Measurements from ENCODE around the gene NTRK2.

The NTRK2 gene

DNA sequence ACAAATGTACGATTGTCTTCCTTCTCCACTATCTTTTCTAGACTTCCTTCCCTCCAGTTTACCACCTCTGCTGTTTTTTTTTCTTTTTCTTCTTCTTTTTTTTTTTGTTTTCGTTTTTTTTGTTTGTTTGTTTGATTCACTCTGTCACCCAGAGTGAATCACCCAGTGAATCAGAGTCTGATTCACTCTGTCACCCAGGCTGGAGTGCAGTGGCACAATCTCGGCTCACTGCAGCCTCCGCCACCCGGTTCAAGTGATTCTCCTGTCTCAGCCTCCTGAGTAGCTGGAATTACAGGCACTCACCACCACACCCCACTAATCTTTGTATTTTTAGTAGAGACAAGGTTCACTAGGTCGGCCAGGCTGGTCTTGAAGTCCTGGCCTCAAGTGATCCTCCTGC, 375.7 kb downstream of the NTRK2 start:
- Histone ChIP-seq H3K9ac (ENCODE audit: low read depth, low read length, poor library complexity, severe bottlenecking) (no peak overlapping the region), H3K4me2 (ENCODE audit: low read depth, low read length, poor library complexity, severe bottlenecking) (no peak overlapping the region), H3K9me2 (replicated peaks; ENCODE audit: low read depth, low read length) (no peaks in the 10 kb centered on the region), H3K9me3 (ENCODE audit: insufficient read depth, low read depth, low read length) (no peaks in the 10 kb centered on the region; the same call in 1 of the 2 replicates), H3K27me3 (ENCODE audit: insufficient read depth, low read length, poor library complexity, severe bottlenecking) (no peaks in the 10 kb centered on the region), H3K4me1 (ENCODE audit: insufficient read depth, low read length, poor library complexity, severe bottlenecking) (no peaks in the 10 kb centered on the region), H4K20me1 (ENCODE audit: insufficient read depth, low read length, poor library complexity, severe bottlenecking) (no peaks in the 10 kb centered on the region), H3K36me3 (ENCODE audit: insufficient read depth, low read length) (no peaks in the 10 kb centered on the region), H3K79me2 (ENCODE audit: insufficient read depth, low read length) (no peaks in the 10 kb centered on the region), H3K4me3 (ENCODE audit: low read length, poor library complexity, severe bottlenecking) (no peak overlapping the region), H2AFZ (ENCODE audit: low read length) (no peak overlapping the region), H3F3A (ENCODE audit: low read depth) (no peaks in the 10 kb centered on the region)
- TF ChIP-seq EZH2phosphoT487 (IDR thresholded peaks at IDR 0.05; ENCODE audit: borderline replicate concordance) (no peak), CTCF (conservative IDR thresholded peaks at IDR 0.05; ENCODE audit: low read length) (no peak)

GRCh38 chr9:85046475-85046874, 376.9 kb downstream of the NTRK2 start:
- Histone ChIP-seq H3K4me3 (ENCODE audit: low read length, poor library complexity, severe bottlenecking) (no peak overlapping the region), H3K9me2 (replicated peaks; ENCODE audit: low read depth, low read length) (no peaks in the 10 kb centered on the region), H3F3A (ENCODE audit: low read depth) (no peaks in the 10 kb centered on the region), H2AFZ (ENCODE audit: low read length) (no peak overlapping the region), H3K9ac (ENCODE audit: low read depth, low read length, poor library complexity, severe bottlenecking) (no peak overlapping the region), H3K27me3 (ENCODE audit: insufficient read depth, low read length, poor library complexity, severe bottlenecking) (no peaks in the 10 kb centered on the region), H4K20me1 (ENCODE audit: insufficient read depth, low read length, poor library complexity, severe bottlenecking) (no peaks in the 10 kb centered on the region), H3K4me2 (ENCODE audit: low read depth, low read length, poor library complexity, severe bottlenecking) (no peak overlapping the region), H3K9me3 (ENCODE audit: insufficient read depth, low read depth, low read length) (no peaks in the 10 kb centered on the region; the same call in 1 of the 2 replicates), H3K4me1 (ENCODE audit: insufficient read depth, low read length, poor library complexity, severe bottlenecking) (no peaks in the 10 kb centered on the region), H3K79me2 (ENCODE audit: insufficient read depth, low read length) (no peaks in the 10 kb centered on the region), H3K36me3 (ENCODE audit: insufficient read depth, low read length) (no peaks in the 10 kb centered on the region)
- TF ChIP-seq EZH2phosphoT487 (IDR thresholded peaks at IDR 0.05; ENCODE audit: borderline replicate concordance) (no peak), CTCF (conservative IDR thresholded peaks at IDR 0.05; ENCODE audit: low read length) (no peak)

GRCh38 chr9:85053206-85053786, 383.8 kb downstream of the NTRK2 start:
- Histone ChIP-seq H3K79me2 (ENCODE audit: insufficient read depth, low read length) (no peaks in the 10 kb centered on the region), H3K9me3 (ENCODE audit: insufficient read depth, low read depth, low read length) (0 out of 2 replicates have a peak, but pooled peaks cover 4% of the 10 kb centered on the region), H3K36me3 (ENCODE audit: insufficient read depth, low read length) (no peaks in the 10 kb centered on the region), H3K27me3 (ENCODE audit: insufficient read depth, low read length, poor library complexity, severe bottlenecking) (no peaks in the 10 kb centered on the region), H3K9ac (ENCODE audit: low read depth, low read length, poor library complexity, severe bottlenecking) (no peak overlapping the region), H2AFZ (ENCODE audit: low read length) (no peak overlapping the region), H3F3A (ENCODE audit: low read depth) (no peaks in the 10 kb centered on the region), H3K4me2 (ENCODE audit: low read depth, low read length, poor library complexity, severe bottlenecking) (no peak overlapping the region), H4K20me1 (ENCODE audit: insufficient read depth, low read length, poor library complexity, severe bottlenecking) (no peaks in the 10 kb centered on the region), H3K4me1 (ENCODE audit: insufficient read depth, low read length, poor library complexity, severe bottlenecking) (no peaks in the 10 kb centered on the region), H3K4me3 (ENCODE audit: low read length, poor library complexity, severe bottlenecking) (no peak overlapping the region), H3K9me2 (replicated peaks; ENCODE audit: low read depth, low read length) (no peaks in the 10 kb centered on the region)
- TF ChIP-seq EZH2phosphoT487 (IDR thresholded peaks at IDR 0.05; ENCODE audit: borderline replicate concordance) (no peak), CTCF (conservative IDR thresholded peaks at IDR 0.05; ENCODE audit: low read length) (no peak)

All from Loucy (cell line).